ENCODE data around the gene LRRC36. TPM values are rescaled to one million over a fixed set of nuclear protein-coding genes. Genes with fewer than 3 reads are reported as not detected.

Gene LRRC36
- total RNA-seq, 2 experiments from 2014 or later = 0.81 to 0.90 TPM

DNA sequence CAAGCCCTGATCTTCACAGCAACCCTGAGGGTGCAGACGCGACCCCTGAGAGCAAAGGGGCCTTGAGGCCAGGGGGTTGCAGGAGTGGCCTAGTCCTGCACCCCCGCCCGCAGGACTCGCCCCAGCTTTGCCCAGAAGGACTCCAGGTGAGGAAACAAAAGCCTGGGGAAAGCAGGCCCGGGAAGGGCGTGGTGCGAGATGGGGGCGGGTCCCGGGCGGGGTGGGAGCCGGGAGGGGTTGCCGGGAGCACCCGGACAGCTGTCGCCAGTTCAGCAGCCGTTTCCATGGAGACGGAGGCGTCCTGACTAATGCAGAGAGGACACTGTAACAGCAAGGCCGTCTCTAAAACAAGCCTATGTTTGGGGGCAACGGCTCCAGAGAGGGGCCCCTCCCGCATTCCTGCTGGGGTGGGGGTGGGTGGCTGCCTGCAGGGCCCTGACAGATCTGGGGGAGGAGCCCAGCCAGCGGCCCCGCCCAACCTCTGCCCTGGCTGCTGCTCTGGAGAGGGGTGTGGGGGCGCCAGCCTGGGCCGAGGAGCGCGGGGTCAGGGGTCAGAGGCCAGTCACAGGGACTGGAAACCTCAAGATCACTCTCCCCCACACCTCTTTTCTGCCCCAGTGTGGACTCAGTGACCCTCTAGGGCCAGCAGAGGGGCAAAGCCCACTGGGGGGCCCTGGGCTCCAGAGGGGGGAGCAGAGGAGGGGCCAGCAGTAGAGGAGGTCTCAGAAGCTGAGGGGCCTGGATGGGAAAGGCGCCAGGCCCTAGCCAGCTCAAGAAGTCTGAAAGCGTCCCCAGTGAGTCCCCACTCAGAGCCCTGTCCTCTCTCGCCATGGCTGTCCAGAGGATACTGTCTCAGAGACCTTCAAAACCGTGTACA lies 69.8 kb downstream of the LRRC36 start:
- Mint-ChIP-seq H3K9me3 (no peaks in the 10 kb centered on the region), H3K4me3 (no peak overlapping the region), H3K27me3 (peaks cover 31% of the 10 kb centered on the region), H3K27ac (no peak overlapping the region), H3K4me1 (ENCODE audit: low read depth) (peaks cover 4% of the 10 kb centered on the region), H3K36me3 (ENCODE audit: low read depth) (no peaks in the 10 kb centered on the region)
- CTCF ChIA-PET = interaction anchor here (1.1 to 1.5 kb wide), 3 partner anchors 11 to 122 kb away, joined by 3 to 4 read pairs (median 3); no protein-coding TSS in a partner anchor
- TF ChIP-seq, protein P1, sequence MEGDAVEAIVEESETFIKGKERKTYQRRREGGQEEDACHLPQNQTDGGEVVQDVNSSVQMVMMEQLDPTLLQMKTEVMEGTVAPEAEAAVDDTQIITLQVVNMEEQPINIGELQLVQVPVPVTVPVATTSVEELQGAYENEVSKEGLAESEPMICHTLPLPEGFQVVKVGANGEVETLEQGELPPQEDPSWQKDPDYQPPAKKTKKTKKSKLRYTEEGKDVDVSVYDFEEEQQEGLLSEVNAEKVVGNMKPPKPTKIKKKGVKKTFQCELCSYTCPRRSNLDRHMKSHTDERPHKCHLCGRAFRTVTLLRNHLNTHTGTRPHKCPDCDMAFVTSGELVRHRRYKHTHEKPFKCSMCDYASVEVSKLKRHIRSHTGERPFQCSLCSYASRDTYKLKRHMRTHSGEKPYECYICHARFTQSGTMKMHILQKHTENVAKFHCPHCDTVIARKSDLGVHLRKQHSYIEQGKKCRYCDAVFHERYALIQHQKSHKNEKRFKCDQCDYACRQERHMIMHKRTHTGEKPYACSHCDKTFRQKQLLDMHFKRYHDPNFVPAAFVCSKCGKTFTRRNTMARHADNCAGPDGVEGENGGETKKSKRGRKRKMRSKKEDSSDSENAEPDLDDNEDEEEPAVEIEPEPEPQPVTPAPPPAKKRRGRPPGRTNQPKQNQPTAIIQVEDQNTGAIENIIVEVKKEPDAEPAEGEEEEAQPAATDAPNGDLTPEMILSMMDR (IDR thresholded peaks at IDR 0.05) = no peak
- intact Hi-C loops (cut with micrococcal nuclease) = no loop called here
- ATAC-seq (no peak), DNase-seq (no peak)
- POLR2A ChIA-PET = interaction anchor here (0.9 kb wide), 1 partner anchor 103 kb away, joined by 3 read pairs; no protein-coding TSS in a partner anchor

DNA sequence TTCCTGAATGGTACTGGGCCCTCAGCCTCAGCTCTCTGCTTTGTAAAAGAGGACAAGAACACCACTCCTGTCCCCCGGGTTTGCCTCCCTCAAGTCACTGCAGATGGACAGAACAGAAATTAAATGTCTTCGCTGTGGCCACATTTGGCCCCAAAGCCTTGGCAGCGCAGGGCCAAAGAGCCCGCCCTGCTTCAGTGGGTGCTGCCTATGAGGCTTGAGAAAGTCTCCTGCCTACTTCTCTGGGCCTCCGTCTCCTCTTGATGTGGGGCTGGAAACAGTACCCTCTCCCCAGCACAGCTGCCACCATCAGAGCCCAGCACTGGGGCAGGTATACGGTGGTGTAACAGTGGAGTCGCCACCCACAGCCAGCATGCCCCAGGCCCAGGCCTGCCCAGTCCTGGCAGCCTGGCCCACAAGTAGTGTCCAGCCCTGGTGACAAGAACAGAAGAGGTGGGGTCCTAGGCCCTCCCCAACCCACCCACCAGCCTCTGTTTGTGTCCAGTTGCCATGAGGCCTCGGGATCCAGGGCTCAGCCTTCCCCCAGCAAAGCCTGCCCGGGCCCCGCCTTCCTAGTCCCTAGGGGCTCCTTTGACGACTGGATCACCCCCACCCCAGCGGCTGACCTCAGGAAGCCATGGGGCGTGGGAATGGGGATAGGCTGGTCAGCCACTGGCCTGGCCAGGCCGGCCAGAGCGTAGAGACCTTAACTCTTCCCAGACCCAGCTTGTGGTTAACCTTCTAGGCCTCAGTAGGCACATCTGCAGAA lies 70.6 kb downstream of the LRRC36 start:
- intact Hi-C loops (cut with micrococcal nuclease) = no loop called here
- POLR2A ChIA-PET = no interaction called here
- no peak overlapping the region for H3K4me3 Mint-ChIP-seq
- H3K36me3 Mint-ChIP-seq (ENCODE audit: low read depth) = no peaks in the 10 kb centered on the region
- no peaks in the 10 kb centered on the region for H3K9me3 Mint-ChIP-seq
- TF ChIP-seq, protein P1 (IDR thresholded peaks at IDR 0.05) = no peak
- CTCF ChIA-PET = interaction anchor here (1.1 to 1.2 kb wide), 2 partner anchors 31 to 50 kb away, joined by 3 to 4 read pairs; no protein-coding TSS in a partner anchor
- H3K4me1 Mint-ChIP-seq (ENCODE audit: low read depth) = peaks cover 4% of the 10 kb centered on the region
- no peak overlapping the region for H3K27ac Mint-ChIP-seq
- H3K27me3 Mint-ChIP-seq = peaks cover 30% of the 10 kb centered on the region
- DNase-seq = no peak
- no peak for ATAC-seq

DNA sequence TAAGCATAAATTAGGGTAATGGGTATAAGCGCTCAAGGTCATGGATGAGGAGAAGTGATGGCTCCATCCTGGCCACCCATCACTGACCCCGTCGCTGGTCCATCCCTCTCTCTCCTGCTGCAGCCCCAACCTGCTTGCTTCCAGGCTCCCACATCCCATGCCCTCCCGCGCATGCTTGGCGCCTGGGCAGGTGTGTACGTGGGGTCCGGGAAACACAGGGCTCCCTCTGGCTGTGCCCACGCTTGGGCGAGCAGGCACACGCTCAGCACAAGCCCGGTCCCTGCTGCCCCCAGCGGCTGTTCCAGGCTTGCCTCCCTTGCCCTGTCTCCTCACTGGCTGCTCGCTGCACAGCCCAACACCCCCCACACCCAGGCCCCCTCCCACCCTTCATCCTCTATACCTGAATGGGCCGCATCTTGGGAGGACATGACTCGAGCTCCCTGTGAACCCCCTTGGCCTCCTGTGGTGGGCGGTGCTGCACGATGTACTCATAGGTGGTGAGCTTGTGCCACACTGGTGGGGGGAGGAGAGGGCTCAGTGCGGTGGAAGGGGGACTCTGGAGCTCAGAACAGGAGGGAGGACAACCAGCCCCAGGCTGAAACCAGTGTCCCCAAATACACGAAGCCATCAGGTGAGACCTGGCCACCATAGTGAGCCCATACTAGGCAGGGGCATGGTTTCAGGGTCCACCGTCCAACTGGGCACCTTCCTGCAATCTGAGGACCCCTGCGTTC lies 71.4 kb downstream of the LRRC36 start:
- TF ChIP-seq, protein P1 (IDR thresholded peaks at IDR 0.05) = no peak
- Mint-ChIP-seq H3K9me3 (no peaks in the 10 kb centered on the region), H3K27ac (no peak overlapping the region), H3K36me3 (ENCODE audit: low read depth) (no peaks in the 10 kb centered on the region), H3K4me3 (no peak overlapping the region), H3K27me3 (peaks cover 25% of the 10 kb centered on the region), H3K4me1 (ENCODE audit: low read depth) (peaks cover 4% of the 10 kb centered on the region)
- ATAC-seq (no peak), DNase-seq (peak; percentile 30)
- ChIA-PET CTCF (interaction anchor here (0.6 to 3.0 kb wide), 8 partner anchors 12 to 51 kb away, joined by 3 to 19 read pairs (median 6); no protein-coding TSS in a partner anchor), POLR2A (interaction anchor here (0.5 kb wide), 1 partner anchor 356 kb away, joined by 3 read pairs; no protein-coding TSS in a partner anchor)
- intact Hi-C loops (cut with micrococcal nuclease) = no loop called here

DNA sequence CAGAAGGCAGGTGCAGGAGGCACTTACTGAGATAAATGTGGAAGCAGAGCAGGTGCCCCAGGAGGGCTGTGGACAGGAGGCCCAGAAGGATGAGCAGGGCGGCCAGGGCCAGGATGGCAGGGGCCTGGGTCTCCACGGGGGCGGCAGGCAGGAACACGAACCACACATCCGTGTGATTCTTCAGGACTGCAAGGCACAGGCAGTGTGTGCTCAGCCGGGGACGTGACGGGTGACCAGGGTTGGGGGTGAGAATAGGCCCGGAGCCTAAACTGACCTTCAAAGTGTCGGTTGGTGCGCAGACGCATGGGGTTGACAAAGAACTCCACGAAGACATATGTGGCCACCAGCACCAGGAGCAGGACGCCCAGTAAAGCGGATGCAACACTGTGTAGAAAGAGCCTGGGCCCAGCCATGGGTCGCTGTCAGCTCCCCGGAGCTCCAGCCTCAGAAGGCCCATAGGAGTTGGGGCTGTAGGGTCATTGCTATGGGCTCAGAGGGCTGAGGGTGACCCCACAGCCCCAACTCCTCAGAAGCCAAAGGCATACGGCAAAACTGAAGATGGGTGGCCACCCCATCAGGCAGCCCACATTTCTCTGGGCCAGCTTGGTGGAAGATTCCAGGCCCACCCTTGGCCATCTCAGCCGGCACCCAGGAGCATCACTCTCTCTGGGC lies 72.1 kb downstream of the LRRC36 start:
- no peaks in the 10 kb centered on the region for H3K9me3 Mint-ChIP-seq
- no peak overlapping the region for H3K4me3 Mint-ChIP-seq
- intact Hi-C loops (cut with micrococcal nuclease) = no loop called here
- ChIA-PET CTCF (interaction anchor here (0.6 to 4.1 kb wide), 12 partner anchors 9 to 146 kb away, joined by 3 to 19 read pairs (median 7); partner anchors contain the start of gene ATP6V0D1), POLR2A (interaction anchor here (1.0 kb wide), 1 partner anchor 16 kb away, joined by 4 read pairs; no protein-coding TSS in a partner anchor)
- no peak overlapping the region for H3K27ac Mint-ChIP-seq
- TF ChIP-seq, protein P1 (IDR thresholded peaks at IDR 0.05) = no peak
- DNase-seq = no peak
- H3K36me3 Mint-ChIP-seq (ENCODE audit: low read depth) = no peaks in the 10 kb centered on the region
- H3K27me3 Mint-ChIP-seq = peaks cover 22% of the 10 kb centered on the region
- peaks cover 4% of the 10 kb centered on the region for H3K4me1 Mint-ChIP-seq (ENCODE audit: low read depth)
- no peak for ATAC-seq

Data from activated CD8-positive, alpha-beta T cell treated with anti-CD3 and anti-CD28 coated beads for 36 hours (primary cell).